Transverse colon (tissue), 4 donors: ENCODE measurements around the gene KCNK5.

Experiments used
- CTCF ChIP-seq, 5 experiments: fragments of 200-600 bp in 3 of 5; fragments of 450-650 bp in 2 of 5; sonication (generic) in 3 of 5; IDR thresholded peaks; 1 replicate in 2 of 5; 2 replicates in 3 of 5; pipeline ENCODE4 v1.5.1; 2016 to 2017; ENCODE audit warnings: antibody characterized with exemption in 5 of 5, inconsistent platforms in 3 of 5, mild to moderate bottlenecking in 2 of 5, moderate library complexity in 1 of 5
- EP300 ChIP-seq: sonication (generic); formaldehyde crosslinking; IDR thresholded peaks from one replicate; pipeline ENCODE4 v1.6.1; 2017; ENCODE audit warnings: antibody characterized with exemption, low read depth
- POLR2A ChIP-seq: fragments of 450-650 bp; IDR thresholded peaks from one replicate; pipeline ENCODE4 v1.6.1; 2016; ENCODE audit warnings: antibody characterized with exemption, mild to moderate bottlenecking, moderate library complexity
- POLR2AphosphoS5 ChIP-seq, 3 donors: sonication (generic); formaldehyde crosslinking; IDR thresholded peaks; one replicate each; pipeline ENCODE4 v1.6.1; 2016; ENCODE audit warnings: antibody characterized with exemption in 3 of 3

- TF ChIP-seq CTCF (IDR thresholded peaks at IDR 0.05) (no peak), EP300 (no peak), POLR2A (no peak), POLR2AphosphoS5 (IDR thresholded peaks at IDR 0.05) (no peak)
These were observed 74.6 kb downstream of the KCNK5 start for GRCh38 chr6:39154705-39155104.
